ENCODE results near the gene FXYD1.

- no peak for TF ChIP-seq CTCF (conservative IDR thresholded peaks at IDR 0.05; ENCODE audit: low read length)
- TF ChIP-seq EZH2phosphoT487 (IDR thresholded peaks at IDR 0.05; ENCODE audit: borderline replicate concordance): no peak
Observed at GRCh38 chr19:35136977-35137702, 1.5 kb upstream of the FXYD1 start.
